GM23338 (cell line): ENCODE data around the gene FGF5. TPM values are rescaled to one million over a fixed set of nuclear protein-coding genes. Genes with fewer than 3 reads are reported as not detected.

ENCODE experiments used
- ATAC-seq: fragments of 200-7000 bp; cut with Tn5 transposase; 3 replicates; pipeline ENCODE4 v1.9.1; 2020
- DNase-seq: peaks from one replicate; pipeline ENCODE4 v3.0.0-alpha.2; 2015; ENCODE audit warnings: low spot score
- H2AFZ ChIP-seq: fragments of 200-600 bp; sonication (generic); 2 replicates; pipeline ENCODE4 v1.8.0; 2016; ENCODE audit warnings: antibody characterized with exemption, mild to moderate bottlenecking, moderate library complexity
- H3F3A ChIP-seq: fragments of 200-600 bp; sonication (generic); replicated peaks from 2 replicates; pipeline ENCODE4 v1.8.0; 2017; ENCODE audit warnings: antibody characterized with exemption, mixed run types, low read depth
- H3K27ac ChIP-seq: fragments of 200-600 bp; sonication (generic); 2 replicates; pipeline ENCODE4 v1.6.1; 2016; ENCODE audit warnings: low read depth
- H3K27me3 ChIP-seq: fragments of 200-600 bp; sonication (generic); 2 replicates; pipeline ENCODE4 v1.8.0; 2016; ENCODE audit warnings: mild to moderate bottlenecking, mixed run types, moderate library complexity; ENCODE audit not compliant: insufficient read depth
- H3K36me3 ChIP-seq: fragments of 200-600 bp; sonication (generic); 2 replicates; pipeline ENCODE4 v1.8.0; 2016; ENCODE audit warnings: mild to moderate bottlenecking; ENCODE audit not compliant: insufficient read depth
- H3K4me1 ChIP-seq: fragments of 200-600 bp; sonication (generic); 2 replicates; pipeline ENCODE4 v1.8.0; 2016; ENCODE audit warnings: mild to moderate bottlenecking, moderate library complexity; ENCODE audit not compliant: insufficient read depth
- H3K4me2 ChIP-seq: fragments of 200-600 bp; sonication (generic); 2 replicates; pipeline ENCODE4 v1.7.1; 2017; ENCODE audit warnings: mixed run types
- H3K4me3 ChIP-seq: fragments of 200-600 bp; sonication (generic); 2 replicates; pipeline ENCODE4 v1.6.1; 2016; ENCODE audit warnings: mixed run types
- H3K79me2 ChIP-seq: fragments of 200-600 bp; sonication (generic); replicated peaks from 2 replicates; pipeline ENCODE4 v1.8.0; 2017; ENCODE audit warnings: mild to moderate bottlenecking; ENCODE audit not compliant: insufficient read depth
- H3K9me2 ChIP-seq: fragments of 200-600 bp; sonication (generic); 2 replicates; pipeline ENCODE4 v1.8.0; 2017; ENCODE audit not compliant: insufficient read depth
- H4K20me1 ChIP-seq: fragments of 200-600 bp; sonication (generic); replicated peaks from 2 replicates; pipeline ENCODE4 v1.8.0; 2017; ENCODE audit warnings: mild to moderate bottlenecking; ENCODE audit not compliant: insufficient read depth
- H3K27ac Mint-ChIP-seq: 2 replicates; pipeline ENCODE4 v1.8.0; 2020; ENCODE audit warnings: inconsistent platforms, mild to moderate bottlenecking, moderate library complexity, mixed read lengths
- H3K27me3 Mint-ChIP-seq: 3 replicates; pipeline ENCODE4 v1.8.0; 2022; ENCODE audit warnings: low read depth, mild to moderate bottlenecking, moderate library complexity, mixed read lengths, inconsistent platforms; ENCODE audit not compliant: insufficient read depth, poor library complexity
- H3K36me3 Mint-ChIP-seq: 3 replicates; pipeline ENCODE4 v1.8.0; 2021; ENCODE audit warnings: low read depth, mild to moderate bottlenecking, inconsistent platforms, moderate library complexity, mixed read lengths
- H3K4me1 Mint-ChIP-seq: 3 replicates; pipeline ENCODE4 v1.8.0; 2020; ENCODE audit warnings: mild to moderate bottlenecking, inconsistent platforms, mixed read lengths
- H3K4me3 Mint-ChIP-seq: 3 replicates; pipeline ENCODE4 v1.8.0; 2021; ENCODE audit warnings: moderate library complexity, mild to moderate bottlenecking, inconsistent platforms, mixed read lengths
- H3K9me3 Mint-ChIP-seq: 3 replicates; pipeline ENCODE4 v1.8.0; 2020; ENCODE audit warnings: moderate library complexity, mild to moderate bottlenecking, inconsistent platforms, mixed read lengths
- CREB1 ChIP-seq: fragments of 250-450 bp; sonication (Bioruptor Pico); IDR thresholded peaks from 2 replicates; pipeline ENCODE4 v1.5.0; 2020; ENCODE audit warnings: low read depth, mild to moderate bottlenecking, moderate library complexity
- ETS1 ChIP-seq: IDR thresholded peaks from 2 replicates; pipeline ENCODE4 v1.6.1; 2016; ENCODE audit warnings: antibody characterized with exemption
- EZH2 ChIP-seq: fragments of 200-600 bp; sonication (generic); IDR thresholded peaks from one replicate; pipeline ENCODE4 v1.8.0; 2017; ENCODE audit warnings: antibody characterized with exemption, mild to moderate bottlenecking, low read depth; ENCODE audit not compliant: unreplicated experiment
- EZH2phosphoT487 ChIP-seq: fragments of 200-600 bp; sonication (generic); IDR thresholded peaks from one replicate; pipeline ENCODE4 v1.8.1; 2018; ENCODE audit warnings: antibody characterized with exemption; ENCODE audit not compliant: unreplicated experiment
- REST ChIP-seq: IDR thresholded peaks from one replicate; pipeline ENCODE4 v1.6.1; 2018; ENCODE audit warnings: antibody characterized with exemption; ENCODE audit not compliant: unreplicated experiment
- ZNF114 ChIP-seq: fragments of 250-450 bp; sonication (Bioruptor Pico); IDR thresholded peaks from 2 replicates; pipeline ENCODE4 v1.5.0; 2020; ENCODE audit warnings: mild to moderate bottlenecking, moderate library complexity
- ZNF331 ChIP-seq: fragments of 250-450 bp; sonication (Bioruptor Pico); IDR thresholded peaks from 2 replicates; pipeline ENCODE4 v1.5.0; 2020; ENCODE audit warnings: low read depth, mild to moderate bottlenecking, moderate library complexity
- ZNF462 ChIP-seq: fragments of 250-450 bp; sonication (Bioruptor Pico); IDR thresholded peaks from 2 replicates; pipeline ENCODE4 v1.5.0; 2020; ENCODE audit warnings: mild to moderate bottlenecking, moderate library complexity
- polyA plus RNA-seq: library from polyadenylated mRNA; unstranded; fragments of >200 nt; fragmentation: Nextera tagmentation; extraction: Ambion mirVana; gene quantifications from 2 replicates; pipeline ENCODE4 v1.2.1, GENCODE V29; 2016
- total RNA-seq: library from RNA; depleted of rRNA; stranded (reverse); fragments of >200 nt; shearing (Covaris generic); gene quantifications from 2 replicates; pipeline ENCODE4 v1.2.3, GENCODE V29; 2014

The FGF5 gene
- total and polyA plus RNA-seq, 2 experiments from 2014 or later: not detected

- TF ChIP-seq ZNF462: no peak
- TF ChIP-seq ZNF331 (CRISPR knock-in tag): no peak
These were observed 40.4 kb upstream of the FGF5 start (continued) for GRCh38 chr4:80226094-80226493.

- no peak for ATAC-seq
- no peaks in the 10 kb centered on the region for H3K27me3 Mint-ChIP-seq
- no peaks in the 10 kb centered on the region for H3K27me3 ChIP-seq
These were observed 38.0 kb upstream of the FGF5 start for GRCh38 chr4:80228460-80228859.

More at GRCh38 chr4:80228460-80228859, 38.0 kb upstream of the FGF5 start:
- Histone ChIP-seq H3K79me2 (no peaks in the 10 kb centered on the region), H3F3A (no peaks in the 10 kb centered on the region), H3K27ac (no peak overlapping the region), H3K36me3 (no peaks in the 10 kb centered on the region), H3K9me2 (no peaks in the 10 kb centered on the region), H3K4me2 (no peak overlapping the region), H4K20me1 (no peaks in the 10 kb centered on the region), H3K4me3 (no peak overlapping the region), H2AFZ (no peak overlapping the region), H3K4me1 (no peaks in the 10 kb centered on the region)
- TF ChIP-seq CREB1: no peak
- TF ChIP-seq EZH2: no peak
- TF ChIP-seq EZH2phosphoT487: no peak
- TF ChIP-seq ZNF114 (CRISPR knock-in tag): no peak
- no peak for TF ChIP-seq REST
- no peak for TF ChIP-seq ETS1
- Mint-ChIP-seq H3K9me3 (no peaks in the 10 kb centered on the region), H3K4me3 (no peak overlapping the region), H3K36me3 (no peaks in the 10 kb centered on the region), H3K27ac (no peak overlapping the region), H3K4me1 (no peaks in the 10 kb centered on the region; the same call in 2 of the 3 replicates)
- no peak for DNase-seq
